Measurements from ENCODE around the gene TMEM233.

DNA sequence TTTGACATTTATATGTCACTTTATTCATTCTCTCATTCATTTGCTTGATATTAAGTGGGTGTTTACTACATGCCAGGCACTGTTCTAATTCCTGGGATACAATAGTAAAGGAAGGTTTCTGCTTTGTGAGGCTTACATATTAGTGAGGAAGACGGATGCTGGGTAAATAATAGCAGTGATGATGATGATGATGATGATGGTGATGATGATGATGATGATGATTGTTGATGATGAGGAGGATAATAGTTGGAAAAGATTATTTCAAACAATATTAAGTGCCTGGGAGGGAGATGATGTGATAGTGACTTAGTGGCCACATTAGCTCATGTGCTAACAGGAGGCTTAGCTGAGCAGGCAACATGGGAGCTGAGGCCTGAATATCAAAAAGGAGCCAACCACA, 19.3 kb upstream of the TMEM233 start:
- TF ChIP-seq, protein P1, sequence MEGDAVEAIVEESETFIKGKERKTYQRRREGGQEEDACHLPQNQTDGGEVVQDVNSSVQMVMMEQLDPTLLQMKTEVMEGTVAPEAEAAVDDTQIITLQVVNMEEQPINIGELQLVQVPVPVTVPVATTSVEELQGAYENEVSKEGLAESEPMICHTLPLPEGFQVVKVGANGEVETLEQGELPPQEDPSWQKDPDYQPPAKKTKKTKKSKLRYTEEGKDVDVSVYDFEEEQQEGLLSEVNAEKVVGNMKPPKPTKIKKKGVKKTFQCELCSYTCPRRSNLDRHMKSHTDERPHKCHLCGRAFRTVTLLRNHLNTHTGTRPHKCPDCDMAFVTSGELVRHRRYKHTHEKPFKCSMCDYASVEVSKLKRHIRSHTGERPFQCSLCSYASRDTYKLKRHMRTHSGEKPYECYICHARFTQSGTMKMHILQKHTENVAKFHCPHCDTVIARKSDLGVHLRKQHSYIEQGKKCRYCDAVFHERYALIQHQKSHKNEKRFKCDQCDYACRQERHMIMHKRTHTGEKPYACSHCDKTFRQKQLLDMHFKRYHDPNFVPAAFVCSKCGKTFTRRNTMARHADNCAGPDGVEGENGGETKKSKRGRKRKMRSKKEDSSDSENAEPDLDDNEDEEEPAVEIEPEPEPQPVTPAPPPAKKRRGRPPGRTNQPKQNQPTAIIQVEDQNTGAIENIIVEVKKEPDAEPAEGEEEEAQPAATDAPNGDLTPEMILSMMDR (IDR thresholded peaks at IDR 0.05; ENCODE audit: poor library complexity): no peak
- TF ChIP-seq EZH2 (IDR thresholded peaks at IDR 0.05; ENCODE audit: borderline replicate concordance) (no peak), EZH2phosphoT487 (IDR thresholded peaks at IDR 0.05; ENCODE audit: low read depth, severe bottlenecking, unreplicated experiment) (no peak)
